Gastrocnemius medialis (tissue), 4 donors: ENCODE results near the gene FOXL2NB.
A peak's percentile ranks its signal among the peaks of the same experiment; 100 is the strongest.

ENCODE experiments used
- POLR2A ChIP-seq, 2 donors: fragments of 450-650 bp; IDR thresholded peaks; one replicate each; pipeline ENCODE4 v1.6.1; 2017; ENCODE audit warnings: antibody characterized with exemption in 2 of 2, mild to moderate bottlenecking in 2 of 2, moderate library complexity in 2 of 2
- TF ChIP-seq, protein P1 (sequence below), 5 experiments: fragments of 450-650 bp in 3 of 5; fragments of 200-600 bp in 2 of 5; sonication (generic) in 2 of 5; IDR thresholded peaks in 4 of 5; conservative IDR thresholded peaks in 1 of 5; 1 replicate in 4 of 5; 2 replicates in 1 of 5; pipeline ENCODE4 v1.5.1; 2016 to 2019; ENCODE audit warnings: antibody characterized with exemption in 5 of 5, mild to moderate bottlenecking in 3 of 5, moderate library complexity in 3 of 5

DNA sequence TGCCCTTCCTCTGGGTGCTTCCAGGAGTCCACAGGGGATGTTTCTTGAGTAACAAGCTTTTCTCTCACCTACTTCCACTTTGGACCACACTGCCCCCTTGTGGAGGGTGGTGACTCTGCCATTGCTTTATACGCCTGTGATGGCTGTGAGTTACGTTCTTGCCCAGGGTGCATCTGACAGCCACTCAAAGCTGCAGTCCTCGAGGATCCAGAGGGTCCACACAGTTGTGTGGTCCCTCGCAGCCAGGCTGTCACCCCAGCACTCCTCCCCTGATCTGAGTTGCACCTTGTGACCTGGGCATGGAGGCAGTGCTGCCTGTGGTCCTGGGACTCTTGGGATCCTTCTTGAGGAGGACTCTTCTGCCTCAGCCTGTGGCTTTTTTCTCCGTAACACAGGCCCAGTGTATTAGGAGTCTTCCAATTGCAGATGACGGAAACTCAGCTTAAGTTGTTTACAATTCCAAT is 23.5 kb upstream of the FOXL2NB start:
- TF ChIP-seq POLR2A (IDR thresholded peaks at IDR 0.05): no peak
- TF ChIP-seq, protein P1, sequence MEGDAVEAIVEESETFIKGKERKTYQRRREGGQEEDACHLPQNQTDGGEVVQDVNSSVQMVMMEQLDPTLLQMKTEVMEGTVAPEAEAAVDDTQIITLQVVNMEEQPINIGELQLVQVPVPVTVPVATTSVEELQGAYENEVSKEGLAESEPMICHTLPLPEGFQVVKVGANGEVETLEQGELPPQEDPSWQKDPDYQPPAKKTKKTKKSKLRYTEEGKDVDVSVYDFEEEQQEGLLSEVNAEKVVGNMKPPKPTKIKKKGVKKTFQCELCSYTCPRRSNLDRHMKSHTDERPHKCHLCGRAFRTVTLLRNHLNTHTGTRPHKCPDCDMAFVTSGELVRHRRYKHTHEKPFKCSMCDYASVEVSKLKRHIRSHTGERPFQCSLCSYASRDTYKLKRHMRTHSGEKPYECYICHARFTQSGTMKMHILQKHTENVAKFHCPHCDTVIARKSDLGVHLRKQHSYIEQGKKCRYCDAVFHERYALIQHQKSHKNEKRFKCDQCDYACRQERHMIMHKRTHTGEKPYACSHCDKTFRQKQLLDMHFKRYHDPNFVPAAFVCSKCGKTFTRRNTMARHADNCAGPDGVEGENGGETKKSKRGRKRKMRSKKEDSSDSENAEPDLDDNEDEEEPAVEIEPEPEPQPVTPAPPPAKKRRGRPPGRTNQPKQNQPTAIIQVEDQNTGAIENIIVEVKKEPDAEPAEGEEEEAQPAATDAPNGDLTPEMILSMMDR (IDR thresholded peaks at IDR 0.05 in 4 of 5, conservative IDR thresholded peaks at IDR 0.05 in 1 of 5): peak; percentile 66 to 93 (median 79)
